ENCODE measurements around the gene RTF1. TPM values are rescaled to one million over a fixed set of nuclear protein-coding genes. Genes with fewer than 3 reads are reported as not detected.

The RTF1 gene
- total RNA-seq, 3 donors from 2014 or later: 33.1 to 49.0 (median 34.2) TPM

- TF ChIP-seq CTCF (IDR thresholded peaks at IDR 0.05) (no peak), POLR2A (IDR thresholded peaks at IDR 0.05) (no peak), POLR2AphosphoS5 (IDR thresholded peaks at IDR 0.05) (no peak)
- Histone ChIP-seq H3K36me3 (no peaks in the 10 kb centered on the region), H3K9me3 (no peaks in the 10 kb centered on the region), H3K27me3 (peaks cover 9 to 32% of the 10 kb centered on the region in 2 donors), H3K4me1 (peaks cover 8 to 9% of the 10 kb centered on the region in 2 donors), H3K27ac (no peak overlapping the region), H3K4me3 (peak overlapping the region in 2 of 3 donors; percentile 43 to 56)
- intact Hi-C loops (cut with DNase I; ENCODE audit: low total_unique reads): no loop called here
- DNase-seq (ENCODE audit: low spot score in 2 of 2): no peak
Measured at GRCh38 chr15:41511331-41511898, 94.5 kb downstream of the RTF1 start.

- Histone ChIP-seq H3K4me3 (peak overlapping the region in 2 of 3 donors; percentile 43 to 56), H3K4me1 (peaks cover 8 to 9% of the 10 kb centered on the region in 2 donors), H3K27me3 (peaks cover 9 to 32% of the 10 kb centered on the region in 2 donors), H3K9me3 (no peaks in the 10 kb centered on the region), H3K27ac (no peak overlapping the region), H3K36me3 (no peaks in the 10 kb centered on the region)
- no peak for DNase-seq (ENCODE audit: low spot score in 2 of 2)
- intact Hi-C loops (cut with DNase I; ENCODE audit: low total_unique reads): no loop called here
- TF ChIP-seq POLR2A (IDR thresholded peaks at IDR 0.05) (no peak), POLR2AphosphoS5 (IDR thresholded peaks at IDR 0.05) (no peak), CTCF (IDR thresholded peaks at IDR 0.05) (no peak)
Measured at GRCh38 chr15:41511899-41512369, 95.0 kb downstream of the RTF1 start.

- peak overlapping the region; percentile 26 to 56 (median 43) for H3K4me3 ChIP-seq
- no peaks in the 10 kb centered on the region for H3K36me3 ChIP-seq
Measured at GRCh38 chr15:41512512-41512939, 95.6 kb downstream of the RTF1 start.

GRCh38 chr15:41512940-41513505, 96.1 kb downstream of the RTF1 start:
- no peak for DNase-seq (ENCODE audit: low spot score in 2 of 2)

More at GRCh38 chr15:41512512-41512939, 95.6 kb downstream of the RTF1 start:
- H3K27ac ChIP-seq: no peak overlapping the region
- no peak for TF ChIP-seq POLR2AphosphoS5 (IDR thresholded peaks at IDR 0.05)
- TF ChIP-seq CTCF (IDR thresholded peaks at IDR 0.05): no peak
- TF ChIP-seq POLR2A (IDR thresholded peaks at IDR 0.05): no peak
- intact Hi-C loops (cut with DNase I; ENCODE audit: low total_unique reads): no loop called here
- H3K9me3 ChIP-seq: no peaks in the 10 kb centered on the region
- peaks cover 9 to 32% of the 10 kb centered on the region in 2 donors for H3K27me3 ChIP-seq
- DNase-seq (ENCODE audit: low spot score in 2 of 2): no peak
- H3K4me1 ChIP-seq: peaks cover 8 to 9% of the 10 kb centered on the region in 2 donors

More at GRCh38 chr15:41512940-41513505, 96.1 kb downstream of the RTF1 start:
- no peaks in the 10 kb centered on the region for H3K36me3 ChIP-seq
- peaks cover 8 to 9% of the 10 kb centered on the region in 2 donors for H3K4me1 ChIP-seq
- peaks cover 9 to 32% of the 10 kb centered on the region in 2 donors for H3K27me3 ChIP-seq
- no peaks in the 10 kb centered on the region for H3K9me3 ChIP-seq
- TF ChIP-seq POLR2AphosphoS5 (IDR thresholded peaks at IDR 0.05) (no peak), POLR2A (IDR thresholded peaks at IDR 0.05) (no peak), CTCF (IDR thresholded peaks at IDR 0.05) (no peak)
- H3K4me3 ChIP-seq: peak overlapping the region; percentile 26 to 56 (median 43)
- intact Hi-C loops (cut with DNase I; ENCODE audit: low total_unique reads): no loop called here
- no peak overlapping the region for H3K27ac ChIP-seq

All from breast epithelium (tissue), 4 donors.